Measurements from ENCODE around the gene KRTAP4-4.
"Not testable (repeated sequence)": the region's sequence is repeated elsewhere in the genome, so short reads cannot be mapped to it uniquely, and the experiment has no call there.

DNA sequence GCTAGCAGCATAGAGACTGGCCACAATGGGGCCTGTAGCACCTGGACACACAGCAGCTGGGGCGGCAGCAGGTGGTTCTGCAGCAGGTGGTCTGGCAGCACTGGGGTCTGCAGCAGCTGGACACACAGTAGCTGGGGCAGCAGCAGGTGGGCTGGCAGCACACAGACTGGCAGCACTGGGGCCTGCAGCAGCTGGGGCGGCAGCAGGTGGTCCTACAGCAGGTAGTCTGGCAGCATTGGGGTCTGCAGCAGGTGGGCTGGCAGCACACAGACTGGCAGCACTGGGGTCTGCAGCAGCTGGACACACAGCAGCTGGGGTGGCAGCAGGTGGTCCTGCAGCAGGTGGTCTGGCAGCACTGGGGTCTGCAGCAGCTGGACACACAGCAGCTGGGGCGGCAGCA is 358 bp downstream of the KRTAP4-4 start:
- TF ChIP-seq, protein P1, sequence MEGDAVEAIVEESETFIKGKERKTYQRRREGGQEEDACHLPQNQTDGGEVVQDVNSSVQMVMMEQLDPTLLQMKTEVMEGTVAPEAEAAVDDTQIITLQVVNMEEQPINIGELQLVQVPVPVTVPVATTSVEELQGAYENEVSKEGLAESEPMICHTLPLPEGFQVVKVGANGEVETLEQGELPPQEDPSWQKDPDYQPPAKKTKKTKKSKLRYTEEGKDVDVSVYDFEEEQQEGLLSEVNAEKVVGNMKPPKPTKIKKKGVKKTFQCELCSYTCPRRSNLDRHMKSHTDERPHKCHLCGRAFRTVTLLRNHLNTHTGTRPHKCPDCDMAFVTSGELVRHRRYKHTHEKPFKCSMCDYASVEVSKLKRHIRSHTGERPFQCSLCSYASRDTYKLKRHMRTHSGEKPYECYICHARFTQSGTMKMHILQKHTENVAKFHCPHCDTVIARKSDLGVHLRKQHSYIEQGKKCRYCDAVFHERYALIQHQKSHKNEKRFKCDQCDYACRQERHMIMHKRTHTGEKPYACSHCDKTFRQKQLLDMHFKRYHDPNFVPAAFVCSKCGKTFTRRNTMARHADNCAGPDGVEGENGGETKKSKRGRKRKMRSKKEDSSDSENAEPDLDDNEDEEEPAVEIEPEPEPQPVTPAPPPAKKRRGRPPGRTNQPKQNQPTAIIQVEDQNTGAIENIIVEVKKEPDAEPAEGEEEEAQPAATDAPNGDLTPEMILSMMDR (IDR thresholded peaks at IDR 0.05), result not testable (repeated sequence)
- not testable (repeated sequence) for TF ChIP-seq EP300 (IDR thresholded peaks at IDR 0.05)

Measured in stomach (tissue), 4 donors.